RWPE1 (cell line): ENCODE results near the gene PCDH9.

Experiments
- CTCF ChIA-PET: fragments of 350-600 bp; sonication (Branson Sonifier 250); formaldehyde crosslinking; extraction: SDS; loops from one replicate; lab custom pipeline; 2021; lab: Yijun Ruan, JAX
- POLR2A ChIA-PET: fragments of 400-600 bp; formaldehyde crosslinking; extraction: SDS; loops from one replicate; lab custom pipeline; 2020; ENCODE audit warnings: antibody characterized with exemption; ENCODE audit not compliant: low non-redundant PET; lab: Yijun Ruan, JAX
- DNase-seq: peaks from one replicate; pipeline ENCODE4 v3.0.0; 2012; ENCODE audit warnings: low spot score
- H3K27ac ChIP-seq: fragments of 450-650 bp; 2 replicates; pipeline ENCODE4 v1.5.1; 2017
- CTCF ChIP-seq: fragments of 450-650 bp; conservative IDR thresholded peaks from 2 replicates; pipeline ENCODE4 v1.5.1; 2017; ENCODE audit warnings: low read depth, mild to moderate bottlenecking

Gene PCDH9

GRCh38 chr13:67267136-67267535, 37.0 kb upstream of the PCDH9 start:
- ChIA-PET CTCF (no interaction called here), POLR2A (no interaction called here)
- H3K27ac ChIP-seq = no peak overlapping the region
- no peak for DNase-seq
- TF ChIP-seq CTCF = no peak

GRCh38 chr13:67259208-67259607, 29.1 kb upstream of the PCDH9 start:
- DNase-seq = no peak
- no peak for TF ChIP-seq CTCF
- POLR2A ChIA-PET = no interaction called here
- no peak overlapping the region for H3K27ac ChIP-seq
- CTCF ChIA-PET = no interaction called here

- POLR2A ChIA-PET = no interaction called here
- no peak for DNase-seq
Observed at GRCh38 chr13:67258482-67258881, 28.3 kb upstream of the PCDH9 start.

GRCh38 chr13:67238861-67239260, 8.7 kb upstream of the PCDH9 start:
- TF ChIP-seq CTCF = no peak
- ChIA-PET CTCF (no interaction called here), POLR2A (no interaction called here)
- DNase-seq = no peak
- H3K27ac ChIP-seq = no peak overlapping the region

More at GRCh38 chr13:67258482-67258881, 28.3 kb upstream of the PCDH9 start:
- CTCF ChIA-PET = no interaction called here
- TF ChIP-seq CTCF = no peak
- H3K27ac ChIP-seq = no peak overlapping the region

GRCh38 chr13:67238277-67238859, 8.2 kb upstream of the PCDH9 start:
- peak; percentile 5 for DNase-seq
- TF ChIP-seq CTCF = peak; percentile 71
- POLR2A ChIA-PET = no interaction called here

DNA sequence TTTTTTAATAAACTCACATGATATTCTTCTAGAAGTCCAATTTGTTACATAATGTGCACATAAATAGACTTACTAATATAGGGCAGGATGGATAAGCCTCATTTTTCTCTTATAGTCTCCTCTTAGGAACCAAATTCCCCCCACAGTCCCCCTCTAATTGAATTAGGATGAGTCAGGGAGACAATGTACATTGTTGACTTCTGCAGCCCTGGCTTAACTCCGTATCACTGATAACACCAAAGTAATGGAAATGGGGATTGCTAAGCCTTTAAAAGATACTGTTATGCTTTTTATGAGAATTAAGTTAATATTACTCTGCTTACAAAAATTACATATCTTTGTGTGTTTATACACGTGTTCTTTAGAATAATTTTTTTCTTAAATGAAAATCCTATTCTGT, 5.1 kb upstream of the PCDH9 start:
- ChIA-PET POLR2A (no interaction called here), CTCF (no interaction called here)
- no peak for TF ChIP-seq CTCF
- no peak for DNase-seq
- no peak overlapping the region for H3K27ac ChIP-seq

More at GRCh38 chr13:67238277-67238859, 8.2 kb upstream of the PCDH9 start:
- CTCF ChIA-PET = interaction anchor here (0.6 to 0.7 kb wide), 3 partner anchors 157 to 1768 kb away, joined by 3 to 4 read pairs (median 3); no protein-coding TSS in a partner anchor
- H3K27ac ChIP-seq = no peak overlapping the region
